ENCODE results near the gene UBE2D2. TPM values are rescaled to one million over a fixed set of nuclear protein-coding genes. Genes with fewer than 3 reads are reported as not detected.
A peak's percentile ranks its signal among the peaks of the same experiment; 100 is the strongest.

UBE2D2 gene
- total and polyA plus RNA-seq, 2 donors (not counting 1 experiment from before 2014, with no cell fraction given): 64.3 to 168 TPM

- H3K9ac ChIP-seq (ENCODE audit: low read length): no peak overlapping the region
Observed at GRCh38 chr5:139654871-139655491, 93.8 kb downstream of the UBE2D2 start.

More at GRCh38 chr5:139654871-139655491, 93.8 kb downstream of the UBE2D2 start:
- no peak overlapping the region for H2AFZ ChIP-seq (ENCODE audit: insufficient read depth, low read depth, low read length, poor library complexity, severe bottlenecking)
- H3K27me3 ChIP-seq (replicated peaks in 1 of 4; ENCODE audit: control extremely low read depth in 1 of 4, control insufficient read depth in 3 of 4, insufficient read depth in 4 of 4, low read length in 3 of 4): no peaks in the 10 kb centered on the region
- Mint-ChIP-seq H3K4me1 (peaks cover 90% of the 10 kb centered on the region), H3K27me3 (no peaks in the 10 kb centered on the region), H3K4me3 (peak overlapping the region; percentile 88), H3K9me3 (ENCODE audit: insufficient read depth) (no peaks in the 10 kb centered on the region), H3K27ac (peak overlapping the region; percentile 94)
- intact Hi-C loops (cut with micrococcal nuclease): no loop called here
- CTCF ChIA-PET: interaction anchor here (1.0 to 15.3 kb wide), 5 partner anchors 12 to 35 kb away, joined by 3 to 338 read pairs (median 24); no protein-coding TSS in a partner anchor
- 82% methylated on average over 7 of the region's 13 CpGs for WGBS (ENCODE audit: insufficient coverage)
- H3K4me1 ChIP-seq (ENCODE audit: control insufficient read depth in 2 of 2, insufficient read depth in 2 of 2, low read length in 2 of 2): peaks cover 90 to 95% of the 10 kb centered on the region in 2 donors
- H4K20me1 ChIP-seq (ENCODE audit: control insufficient read depth, insufficient read depth, low read length, poor library complexity, severe bottlenecking): peaks cover 100% of the 10 kb centered on the region
- H3K79me2 ChIP-seq (ENCODE audit: control insufficient read depth, insufficient read depth, low read length): peaks cover 100% of the 10 kb centered on the region
- peak overlapping the region in 1 of 5 experiments; percentile 15 for H3K4me3 ChIP-seq (ENCODE audit: control extremely low read depth in 1 of 5, extremely low read depth in 1 of 5, insufficient read depth in 1 of 5, low read depth in 2 of 5, low read length in 4 of 5)
- peak overlapping the region; percentile 22 to 90 for H3K27ac ChIP-seq (ENCODE audit: low read length in 2 of 2)
- no peaks in the 10 kb centered on the region for H3K9me3 ChIP-seq (ENCODE audit: control extremely low read depth in 1 of 3, control insufficient read depth in 2 of 3, insufficient read depth in 1 of 3, low read length in 2 of 3)
- H3K36me3 ChIP-seq (replicated peaks in 1 of 2; ENCODE audit: control extremely low read depth in 1 of 2, control insufficient read depth in 1 of 2, extremely low read depth in 1 of 2, insufficient read depth in 2 of 2, low read length in 1 of 2): peaks cover 0 to 21% of the 10 kb centered on the region in 2 experiments
- no peak for ATAC-seq (ENCODE audit: low read depth)
- POLR2A ChIA-PET: interaction anchor here (0.9 to 13.2 kb wide), 5 partner anchors 13 to 92 kb away, joined by 3 to 511 read pairs (median 10); no protein-coding TSS in a partner anchor
- TF ChIP-seq CTCF (IDR thresholded peaks at IDR 0.05): no peak
- no peak for TF ChIP-seq EZH2 (IDR thresholded peaks at IDR 0.05; ENCODE audit: borderline replicate concordance, insufficient read depth, low read depth, low read length, poor library complexity, severe bottlenecking)
- H3K4me2 ChIP-seq (replicated peaks; ENCODE audit: low read depth, low read length, poor library complexity, severe bottlenecking): peak overlapping the region; percentile 80
- no peak for DNase-seq

Data from B cell (primary cell).